Measurements from ENCODE around the gene APOC4. TPM values are rescaled to one million over a fixed set of nuclear protein-coding genes. Genes with fewer than 3 reads are reported as not detected.
"Not testable (repeated sequence)": the region's sequence is repeated elsewhere in the genome, so short reads cannot be mapped to it uniquely, and the experiment has no call there.

APOC4 gene
- total and polyA plus RNA-seq, 2 donors (not counting 1 experiment from before 2014, with no cell fraction given): not detected

DNA sequence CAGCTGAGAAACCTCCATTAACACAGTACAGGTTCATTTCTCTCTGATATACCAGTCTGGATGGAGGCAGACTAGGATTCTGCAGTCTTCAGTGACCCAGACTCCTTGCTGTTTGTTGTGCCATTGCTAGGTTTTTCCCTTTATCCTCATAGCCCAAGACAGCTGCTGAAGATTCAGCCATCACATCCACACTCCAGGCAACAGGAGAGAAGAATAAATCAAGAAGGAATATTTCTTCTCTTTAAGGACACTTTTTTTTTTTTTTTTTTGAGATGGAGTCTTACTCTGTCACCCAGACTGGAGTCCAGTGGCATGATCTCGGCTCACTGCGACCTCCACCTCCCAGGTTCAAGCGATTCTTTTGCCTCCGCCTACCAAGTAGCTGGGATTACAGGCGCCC lies 27.4 kb downstream of the APOC4 start:
- Histone ChIP-seq H3K9ac (ENCODE audit: low read length) (no peak overlapping the region), H4K20me1 (ENCODE audit: control insufficient read depth, insufficient read depth, low read length, poor library complexity, severe bottlenecking) (peaks cover 38% of the 10 kb centered on the region), H3K4me2 (replicated peaks; ENCODE audit: low read depth, low read length, poor library complexity, severe bottlenecking) (no peak overlapping the region), H3K27me3 (replicated peaks in 1 of 4; ENCODE audit: control extremely low read depth in 1 of 4, control insufficient read depth in 3 of 4, insufficient read depth in 4 of 4, low read length in 3 of 4) (no peaks in the 10 kb centered on the region), H3K36me3 (replicated peaks in 1 of 2; ENCODE audit: control extremely low read depth in 1 of 2, control insufficient read depth in 1 of 2, extremely low read depth in 1 of 2, insufficient read depth in 2 of 2, low read length in 1 of 2) (peaks cover 6 to 56% of the 10 kb centered on the region in 2 experiments), H3K79me2 (ENCODE audit: control insufficient read depth, insufficient read depth, low read length) (peaks cover 62% of the 10 kb centered on the region), H3K9me3 (ENCODE audit: control extremely low read depth in 1 of 3, control insufficient read depth in 2 of 3, insufficient read depth in 1 of 3, low read length in 2 of 3) (no peaks in the 10 kb centered on the region), H2AFZ (ENCODE audit: insufficient read depth, low read depth, low read length, poor library complexity, severe bottlenecking) (no peak overlapping the region), H3K4me3 (ENCODE audit: control extremely low read depth in 1 of 5, extremely low read depth in 1 of 5, insufficient read depth in 1 of 5, low read depth in 2 of 5, low read length in 4 of 5) (no peak overlapping the region), H3K4me1 (ENCODE audit: control insufficient read depth in 2 of 2, insufficient read depth in 2 of 2, low read length in 2 of 2) (peaks cover 4 to 12% of the 10 kb centered on the region in 2 donors), H3K27ac (ENCODE audit: low read length in 2 of 2) (no peak overlapping the region)
- DNase-seq: no peak
- Mint-ChIP-seq H3K4me1 (peaks cover 6% of the 10 kb centered on the region), H3K4me3 (no peak overlapping the region), H3K27me3 (no peaks in the 10 kb centered on the region), H3K9me3 (ENCODE audit: insufficient read depth) (no peaks in the 10 kb centered on the region), H3K27ac (no peak overlapping the region)
- no peak for ATAC-seq (ENCODE audit: low read depth)
- WGBS (ENCODE audit: insufficient coverage): no CpG with 5 or more reads among the region's 5 CpGs
- POLR2A ChIA-PET: no interaction called here
- CTCF ChIA-PET: no interaction called here
- TF ChIP-seq CTCF (IDR thresholded peaks at IDR 0.05) (no peak), EZH2 (IDR thresholded peaks at IDR 0.05; ENCODE audit: borderline replicate concordance, insufficient read depth, low read depth, low read length, poor library complexity, severe bottlenecking) (no peak)
- intact Hi-C loops (cut with micrococcal nuclease): no loop called here

GRCh38 chr19:44971451-44971850 lies 29.4 kb downstream of the APOC4 start:
- Histone ChIP-seq H3K79me2 (ENCODE audit: control insufficient read depth, insufficient read depth, low read length) (peaks cover 56% of the 10 kb centered on the region), H3K36me3 (replicated peaks in 1 of 2; ENCODE audit: control extremely low read depth in 1 of 2, control insufficient read depth in 1 of 2, extremely low read depth in 1 of 2, insufficient read depth in 2 of 2, low read length in 1 of 2) (peaks cover 3 to 66% of the 10 kb centered on the region in 2 experiments), H3K4me1 (ENCODE audit: control insufficient read depth in 2 of 2, insufficient read depth in 2 of 2, low read length in 2 of 2) (peaks cover 4 to 12% of the 10 kb centered on the region in 2 donors), H4K20me1 (ENCODE audit: control insufficient read depth, insufficient read depth, low read length, poor library complexity, severe bottlenecking) (peaks cover 45% of the 10 kb centered on the region)
- WGBS (ENCODE audit: insufficient coverage): 83% methylated on average over 4 of the region's 6 CpGs
- H2AFZ ChIP-seq (ENCODE audit: insufficient read depth, low read depth, low read length, poor library complexity, severe bottlenecking); H3K27ac Mint-ChIP-seq; H3K4me1 Mint-ChIP-seq; H3K4me3 ChIP-seq (ENCODE audit: control extremely low read depth in 1 of 5, extremely low read depth in 1 of 5, insufficient read depth in 1 of 5, low read depth in 2 of 5, low read length in 4 of 5); DNase-seq; H3K27ac ChIP-seq (ENCODE audit: low read length in 2 of 2); H3K4me3 Mint-ChIP-seq; ATAC-seq (ENCODE audit: low read depth); intact Hi-C loops (cut with micrococcal nuclease); H3K4me2 ChIP-seq (replicated peaks; ENCODE audit: low read depth, low read length, poor library complexity, severe bottlenecking); H3K27me3 ChIP-seq (replicated peaks in 1 of 4; ENCODE audit: control extremely low read depth in 1 of 4, control insufficient read depth in 3 of 4, insufficient read depth in 4 of 4, low read length in 3 of 4); H3K9me3 Mint-ChIP-seq (ENCODE audit: insufficient read depth); H3K9me3 ChIP-seq (ENCODE audit: control extremely low read depth in 1 of 3, control insufficient read depth in 2 of 3, insufficient read depth in 1 of 3, low read length in 2 of 3); H3K9ac ChIP-seq (ENCODE audit: low read length); H3K27me3 Mint-ChIP-seq: not testable (repeated sequence)
- POLR2A ChIA-PET: interaction anchor here (0.6 to 0.7 kb wide), 2 partner anchors 38 to 219 kb away, joined by 3 to 5 read pairs; no protein-coding TSS in a partner anchor
- CTCF ChIA-PET: interaction anchor here (0.7 to 1.4 kb wide), 2 partner anchors 10 to 67 kb away, joined by 3 to 4 read pairs; no protein-coding TSS in a partner anchor

Data from B cell (primary cell).